WI38 (cell line): Measurements from ENCODE around the gene XPO4.
A peak's percentile ranks its signal among the peaks of the same experiment; 100 is the strongest.

ENCODE experiments used
- H3K4me3 ChIP-seq: 2 replicates; pipeline ENCODE4 v1.5.1; 2011; ENCODE audit warnings: low read depth, mild to moderate bottlenecking, control low read depth, low read length
- CTCF ChIP-seq: IDR thresholded peaks from 2 replicates; pipeline ENCODE4 v1.5.1; 2012; ENCODE audit warnings: low read depth, mild to moderate bottlenecking, control low read depth, low read length

The XPO4 gene

GRCh38 chr13:20779405-20779804 lies 123.1 kb downstream of the XPO4 start:
- no peak overlapping the region for H3K4me3 ChIP-seq
- no peak for TF ChIP-seq CTCF

DNA sequence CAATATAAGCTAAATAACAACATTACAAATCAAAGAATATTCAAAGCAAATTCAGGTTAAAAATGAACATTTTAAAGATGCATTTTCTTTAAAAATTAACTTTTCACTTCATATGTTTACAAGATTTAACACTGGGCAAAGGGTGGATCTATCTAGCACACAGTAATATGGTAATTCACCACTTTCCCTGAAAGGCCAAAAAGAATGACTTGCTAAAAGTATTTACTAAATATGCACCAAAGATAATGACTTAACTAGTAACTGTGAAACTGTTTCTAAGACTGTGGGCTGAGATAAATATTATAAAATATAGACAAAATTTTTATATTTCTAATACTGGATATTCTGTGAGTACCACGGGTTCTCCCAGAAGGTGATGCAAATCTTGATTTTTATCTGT lies 124.2 kb downstream of the XPO4 start:
- no peak overlapping the region for H3K4me3 ChIP-seq
- TF ChIP-seq CTCF, result no peak

DNA sequence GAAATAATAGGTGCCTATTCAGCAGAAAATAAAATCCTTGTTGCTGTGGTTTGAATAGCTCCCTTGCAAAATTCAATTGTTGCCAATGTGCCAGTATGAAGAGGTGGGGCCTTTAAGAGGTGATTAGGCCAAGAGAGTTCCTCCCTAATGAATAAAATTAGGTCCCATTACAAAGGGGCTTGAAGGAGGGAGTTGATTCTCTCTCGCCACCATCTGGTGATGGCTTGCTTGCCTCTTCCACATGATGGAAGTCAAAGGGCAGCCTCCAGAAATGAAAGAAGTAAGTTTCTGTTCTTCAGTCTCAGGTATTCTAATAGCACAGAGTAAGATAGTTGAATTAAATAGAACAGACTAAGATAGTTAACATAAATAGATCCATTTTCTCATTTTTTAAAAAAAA lies 125.8 kb downstream of the XPO4 start:
- no peak for TF ChIP-seq CTCF
- no peak overlapping the region for H3K4me3 ChIP-seq

DNA sequence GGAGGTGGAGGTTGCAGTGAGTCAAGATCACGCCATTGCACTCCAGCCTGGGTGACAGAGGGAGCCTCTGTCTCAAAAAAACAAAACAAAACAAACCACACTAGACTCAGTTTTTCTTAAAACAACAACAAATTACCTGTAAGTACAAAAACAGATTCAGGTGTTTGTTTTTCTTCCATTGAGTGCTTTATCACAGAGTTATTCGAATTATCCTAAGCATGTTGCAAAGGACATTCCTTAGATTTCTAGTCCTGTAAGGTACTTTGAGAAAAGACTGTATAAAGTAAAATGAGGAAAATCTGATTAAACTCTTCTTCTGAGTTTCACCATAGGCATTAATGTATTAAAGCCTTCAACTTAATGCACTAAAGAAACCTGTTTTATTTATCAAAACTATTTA lies 126.6 kb downstream of the XPO4 start:
- H3K4me3 ChIP-seq, result no peak overlapping the region
- TF ChIP-seq CTCF, result no peak

- no peak for TF ChIP-seq CTCF
- no peak overlapping the region for H3K4me3 ChIP-seq
These were observed 127.8 kb downstream of the XPO4 start for GRCh38 chr13:20774746-20775145.

GRCh38 chr13:20773194-20774080 lies 129.1 kb downstream of the XPO4 start, which contains the start of gene EEF1AKMT1:
Gene EEF1AKMT1 (minus strand): TSS chr13:20773961. CDS start chr13:20757598, 16,363 bp downstream.
- H3K4me3 ChIP-seq, result peak within 1 kb of the TSS; percentile 67
- no peak for TF ChIP-seq CTCF

DNA sequence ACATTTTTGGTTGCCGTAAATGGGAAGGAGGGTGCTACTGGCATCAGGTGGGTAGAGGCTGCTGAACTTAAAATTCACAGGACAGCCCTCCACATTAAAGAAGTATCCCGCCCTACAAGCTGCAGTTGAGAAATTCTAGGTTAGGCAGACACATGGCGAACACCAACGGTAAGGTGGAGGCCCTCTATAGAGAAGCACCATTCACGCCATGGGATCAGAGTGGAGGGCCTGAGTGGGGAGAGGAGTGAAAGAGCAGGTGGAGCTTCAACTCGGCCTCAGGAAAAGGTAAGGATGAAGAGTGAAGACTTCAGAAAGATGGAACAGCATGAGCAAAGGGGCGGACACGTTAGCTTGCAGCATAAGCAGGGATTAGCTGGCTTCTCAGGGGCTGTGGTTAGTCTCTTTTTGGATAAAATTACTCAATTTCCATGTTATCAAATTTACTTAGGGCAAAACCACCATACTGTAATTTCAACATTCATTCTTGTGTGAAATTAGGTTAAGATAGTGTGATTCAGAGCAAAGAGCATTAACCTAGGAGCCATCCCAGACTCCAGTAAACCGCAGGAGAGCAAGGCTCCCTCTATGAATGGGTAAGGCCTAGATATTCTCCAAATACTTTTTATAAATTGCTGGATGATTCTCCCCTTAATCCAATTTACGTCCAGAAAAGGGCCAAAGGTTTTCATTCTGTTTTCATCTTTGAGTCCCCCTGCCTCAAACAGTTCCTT lies 130.0 kb downstream of the XPO4 start:
- TF ChIP-seq CTCF, result no peak
- peak overlapping the region; percentile 67 for H3K4me3 ChIP-seq
